Stimulated activated CD4-positive, alpha-beta T cell treated with anti-CD3 and anti-CD28 coated beads, Interleukin-4, amount 100 ng/mL, for 4 hours (primary cell): ENCODE results near the gene PSG3.
"Not testable (repeated sequence)": the region's sequence is repeated elsewhere in the genome, so short reads cannot be mapped to it uniquely, and the experiment has no call there.

Experiments used
- DNase-seq, 2 experiments: peaks; one replicate each; pipeline ENCODE4 v3.0.0-alpha.2; 2020

Gene PSG3

GRCh38 chr19:42740381-42740780 lies at the start of gene PSG3:
Gene PSG3, minus strand, starts transcription at chr19:42740481. Its CDS starts 97 bp downstream, at chr19:42740384.
- DNase-seq: not testable (repeated sequence)

- not testable (repeated sequence) for DNase-seq
Observed at GRCh38 chr19:42788766-42789165, 48.5 kb upstream of the PSG3 start.

- not testable (repeated sequence) for DNase-seq
Observed at GRCh38 chr19:42787766-42788165, 47.5 kb upstream of the PSG3 start.

- peak in 1 of 2 experiments; percentile 29 for DNase-seq
Observed at GRCh38 chr19:42776750-42777612, 36.7 kb upstream of the PSG3 start.

GRCh38 chr19:42774510-42775158 lies 34.4 kb upstream of the PSG3 start:
- not testable (repeated sequence) for DNase-seq

GRCh38 chr19:42767319-42767718 lies 27.0 kb upstream of the PSG3 start:
- DNase-seq: not testable (repeated sequence)

GRCh38 chr19:42766871-42767270 lies 26.6 kb upstream of the PSG3 start:
- DNase-seq: not testable (repeated sequence)

- DNase-seq: no peak
Observed at GRCh38 chr19:42764836-42765235, 24.6 kb upstream of the PSG3 start.

- DNase-seq: no peak
Observed at GRCh38 chr19:42762789-42763188, 22.5 kb upstream of the PSG3 start.

GRCh38 chr19:42761924-42762295 lies 21.6 kb upstream of the PSG3 start:
- not testable (repeated sequence) for DNase-seq

- DNase-seq: not testable (repeated sequence)
Observed at GRCh38 chr19:42760954-42761923, 21.0 kb upstream of the PSG3 start.

GRCh38 chr19:42758667-42759066 lies 18.4 kb upstream of the PSG3 start:
- DNase-seq: not testable (repeated sequence)

GRCh38 chr19:42752246-42752645 lies 12.0 kb upstream of the PSG3 start:
- not testable (repeated sequence) for DNase-seq

- DNase-seq: not testable (repeated sequence)
Observed at GRCh38 chr19:42741726-42742607, 1.7 kb upstream of the PSG3 start.

GRCh38 chr19:42737581-42738011 lies 2.7 kb downstream of the PSG3 start:
- DNase-seq: not testable (repeated sequence)

- not testable (repeated sequence) for DNase-seq
Observed at GRCh38 chr19:42728341-42728740, 11.9 kb downstream of the PSG3 start.

GRCh38 chr19:42714000-42714399 lies 26.3 kb downstream of the PSG3 start:
- not testable (repeated sequence) for DNase-seq

GRCh38 chr19:42712753-42713152 lies 27.5 kb downstream of the PSG3 start:
- DNase-seq: not testable (repeated sequence)

- DNase-seq: not testable (repeated sequence)
Observed at GRCh38 chr19:42710986-42711385, 29.3 kb downstream of the PSG3 start.

GRCh38 chr19:42697884-42698283 lies 42.4 kb downstream of the PSG3 start:
- no peak for DNase-seq

- DNase-seq: no peak
Observed at GRCh38 chr19:42695811-42696503, 44.3 kb downstream of the PSG3 start.
